DMS153 treated with DMSO at 0.1 percent for 48 hours (cell line): ENCODE results near the gene STX7.

ENCODE experiments used
- DNase-seq: peaks from one replicate; lab custom pipeline; 2025; ENCODE audit not compliant: unreplicated experiment; lab: John Stamatoyannopoulos, UW

Gene STX7

DNA sequence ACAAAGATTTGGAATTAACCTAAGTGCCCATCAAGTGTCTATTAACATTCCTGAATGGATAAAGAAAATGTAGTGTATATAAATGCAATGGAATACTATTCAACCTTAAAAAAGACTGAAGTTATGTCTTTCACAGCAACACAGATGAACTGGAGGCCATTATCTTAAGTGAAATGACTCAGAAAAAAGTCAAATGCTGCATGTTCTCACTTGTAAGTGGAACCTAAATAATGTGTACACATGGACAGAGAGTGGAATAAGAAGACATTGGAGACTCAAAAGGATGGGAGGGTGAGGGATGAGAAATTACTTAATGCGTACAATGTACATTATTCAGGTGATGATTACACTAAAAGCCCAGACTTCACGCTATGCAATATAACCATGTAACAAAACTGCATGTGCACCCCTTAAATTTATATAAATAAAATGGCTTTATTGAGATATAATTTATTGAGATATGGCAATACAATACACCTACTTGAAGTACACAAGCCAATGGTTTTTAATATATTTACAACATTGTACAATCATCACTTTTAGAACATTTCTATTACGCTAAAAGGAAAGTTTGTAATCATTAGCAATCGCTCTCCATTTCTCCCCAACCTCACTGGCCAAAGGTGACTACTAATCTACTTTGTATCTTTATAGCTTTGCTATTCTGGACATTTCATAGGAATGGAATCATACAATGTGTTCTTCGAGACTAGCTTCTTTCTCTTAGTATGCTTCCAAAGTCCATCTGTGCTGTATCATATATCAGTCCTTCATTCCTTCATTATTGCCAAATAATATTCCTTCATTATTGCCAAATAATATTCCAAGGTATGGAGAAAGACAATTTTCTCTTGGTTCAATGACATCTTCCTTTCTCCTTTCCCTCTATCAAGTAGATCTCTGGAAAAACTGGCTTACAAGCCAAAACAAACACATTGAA lies 5.8 kb downstream of the STX7 start:
- DNase-seq = no peak

DNA sequence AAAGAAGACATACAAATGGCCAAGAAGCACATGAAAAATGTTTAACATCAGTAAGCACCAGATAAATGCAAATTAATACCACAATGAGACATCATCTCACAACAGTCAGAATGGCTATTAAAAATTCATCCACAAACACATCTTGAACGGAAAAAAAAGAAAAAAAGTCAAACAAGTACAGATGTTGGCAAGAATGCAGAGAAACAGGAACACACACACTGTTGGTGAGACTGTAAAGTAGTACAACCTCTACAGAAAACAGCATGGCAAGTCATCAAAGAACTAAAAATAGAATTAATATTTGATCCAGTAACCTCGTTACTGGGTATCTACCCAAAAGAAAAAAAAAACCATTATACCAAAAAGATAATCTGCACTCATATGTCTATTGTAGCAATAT lies 6.5 kb downstream of the STX7 start:
- no peak for DNase-seq

DNA sequence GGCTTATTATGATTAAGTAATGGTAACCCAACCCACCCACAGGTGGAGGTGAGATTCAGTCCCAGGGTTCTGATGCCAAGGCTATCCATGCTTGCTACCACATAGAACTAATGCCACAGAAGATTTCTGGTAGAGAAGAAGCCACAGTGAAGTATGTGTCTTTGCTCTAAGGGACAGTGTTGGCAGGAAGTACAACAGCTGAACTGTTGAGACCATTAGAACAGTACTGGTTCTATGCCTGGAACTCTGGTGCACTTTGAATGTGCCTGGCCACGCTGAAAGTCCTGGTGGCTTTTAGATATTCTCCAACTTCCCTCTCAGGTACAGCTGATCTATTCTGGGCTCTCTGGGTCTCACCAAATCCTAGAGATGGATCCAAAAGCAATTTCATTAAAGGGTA lies 7.8 kb downstream of the STX7 start:
- DNase-seq = no peak

DNA sequence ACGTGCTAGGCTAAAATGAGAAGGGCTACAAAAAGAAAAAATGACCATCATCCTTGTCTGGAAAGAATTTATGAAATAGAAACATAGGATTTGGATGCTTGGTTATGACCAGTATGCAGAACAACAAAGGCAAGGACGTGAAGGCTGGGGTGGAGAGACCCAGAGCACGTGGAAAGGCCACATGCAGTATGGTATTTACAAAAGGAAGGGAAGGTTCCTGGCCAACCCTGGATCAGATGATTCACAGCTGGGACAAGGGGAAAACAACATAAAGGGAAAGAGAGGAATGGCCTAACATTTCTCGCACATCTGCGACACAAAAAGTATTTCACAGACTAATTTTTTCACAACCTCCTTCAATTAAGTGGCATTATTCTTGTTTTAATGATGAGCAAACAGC lies 8.2 kb downstream of the STX7 start:
- no peak for DNase-seq

DNA sequence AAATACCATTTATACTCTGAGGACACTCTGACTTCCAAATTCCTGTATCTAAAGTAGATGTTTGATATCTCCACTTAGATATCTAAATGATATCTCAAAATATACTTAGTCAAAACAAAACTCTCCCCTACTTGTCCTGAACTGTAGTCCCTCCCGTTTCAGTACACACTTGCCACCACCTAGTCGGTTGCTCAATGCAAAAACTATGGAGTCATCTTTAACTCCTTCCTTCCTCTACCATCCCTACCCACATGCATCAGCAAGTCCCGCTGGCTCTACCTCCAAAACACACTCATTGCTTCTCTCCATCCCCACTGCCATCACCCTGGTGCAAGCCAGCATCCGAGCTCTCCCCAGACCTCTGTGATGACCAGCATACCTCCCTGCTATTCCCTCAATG lies 13.2 kb downstream of the STX7 start:
- DNase-seq = no peak

DNA sequence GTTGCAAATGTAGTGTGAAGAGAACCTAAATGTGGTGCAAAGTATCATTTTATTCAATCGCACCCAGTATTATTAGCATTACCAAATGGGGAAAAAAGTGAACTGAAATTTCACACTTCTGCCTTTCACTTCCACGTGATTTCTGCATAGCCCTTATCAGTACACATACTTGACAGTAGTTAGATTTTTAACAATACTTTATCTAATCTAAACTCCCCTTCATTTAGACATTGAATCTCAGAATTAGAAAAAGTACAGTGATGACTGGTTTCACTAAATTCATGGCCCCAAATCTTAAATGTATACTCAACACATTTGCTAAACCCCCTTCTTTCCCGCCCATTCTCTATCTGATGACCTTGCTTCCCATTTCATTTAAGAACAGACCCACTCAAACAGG lies 14.3 kb downstream of the STX7 start:
- DNase-seq = no peak

DNA sequence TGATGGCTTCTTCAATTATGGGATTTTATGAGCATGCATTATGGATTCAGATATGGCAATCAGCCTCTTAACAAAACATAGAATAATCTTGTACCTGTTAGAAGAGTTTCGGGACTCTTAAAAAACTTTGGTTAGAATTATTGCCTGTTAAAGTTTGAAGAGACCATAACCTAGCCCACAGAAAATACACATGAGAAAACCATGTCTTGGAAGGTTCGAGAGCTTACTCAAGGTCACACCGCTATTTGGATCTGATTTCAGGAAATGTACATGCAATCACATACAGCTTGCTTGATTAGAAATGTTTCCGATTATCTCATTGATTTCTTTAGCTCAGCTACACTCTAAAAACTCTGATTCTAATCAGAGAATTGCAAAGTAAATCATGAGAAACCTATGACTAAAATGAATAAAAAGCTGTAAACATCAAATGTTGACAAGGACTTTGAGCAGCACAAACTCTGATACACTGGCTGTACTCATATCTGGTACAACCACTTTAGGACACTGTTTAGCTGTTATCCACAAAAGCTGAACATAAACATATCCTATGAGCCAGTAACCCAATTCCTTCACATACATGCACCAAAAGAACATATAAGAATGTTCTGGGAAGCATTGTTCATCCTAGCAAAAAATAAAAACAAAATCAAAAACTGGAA lies 16.3 kb downstream of the STX7 start:
- DNase-seq = no peak

DNA sequence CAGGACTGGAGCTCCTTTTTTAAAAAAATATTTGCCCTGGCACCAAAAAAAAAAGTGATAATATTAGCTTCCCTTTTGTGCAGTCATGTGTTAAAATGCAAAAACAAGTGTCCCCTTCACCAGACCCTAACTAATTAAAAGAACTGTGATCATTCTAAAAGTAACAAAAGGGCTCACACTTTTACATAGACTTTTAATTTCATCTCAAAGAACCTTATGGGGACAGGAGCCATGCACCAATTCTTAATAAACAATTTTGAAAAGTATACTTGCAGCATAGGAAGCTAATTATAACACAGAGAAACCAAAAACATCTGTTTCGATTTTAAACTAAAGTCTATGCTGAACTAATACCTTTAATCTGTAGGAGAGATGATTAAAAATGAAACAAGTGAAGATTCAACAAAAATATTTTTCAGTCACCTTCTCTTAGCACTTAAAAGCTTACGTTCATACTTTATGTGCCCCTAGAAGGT lies 17.3 kb downstream of the STX7 start:
- no peak for DNase-seq

DNA sequence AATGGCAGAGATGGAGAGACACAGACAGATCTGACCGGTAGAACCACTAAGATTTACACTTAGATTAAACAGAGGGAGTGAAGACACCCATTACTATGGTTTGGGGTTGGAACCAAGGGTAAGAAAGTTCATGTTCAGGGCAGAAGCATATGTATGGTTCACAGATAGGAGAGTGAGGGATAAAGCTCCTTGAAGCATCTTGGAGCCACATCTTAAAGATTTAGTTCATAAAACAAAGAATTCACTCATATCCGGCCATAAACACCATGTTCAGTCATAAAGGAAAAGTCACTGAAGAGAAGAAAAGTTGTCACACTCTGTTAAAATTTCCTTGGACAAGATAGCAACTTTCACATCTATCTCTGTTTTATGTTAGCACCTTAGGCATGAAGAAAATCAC lies 18.0 kb downstream of the STX7 start:
- no peak for DNase-seq

DNA sequence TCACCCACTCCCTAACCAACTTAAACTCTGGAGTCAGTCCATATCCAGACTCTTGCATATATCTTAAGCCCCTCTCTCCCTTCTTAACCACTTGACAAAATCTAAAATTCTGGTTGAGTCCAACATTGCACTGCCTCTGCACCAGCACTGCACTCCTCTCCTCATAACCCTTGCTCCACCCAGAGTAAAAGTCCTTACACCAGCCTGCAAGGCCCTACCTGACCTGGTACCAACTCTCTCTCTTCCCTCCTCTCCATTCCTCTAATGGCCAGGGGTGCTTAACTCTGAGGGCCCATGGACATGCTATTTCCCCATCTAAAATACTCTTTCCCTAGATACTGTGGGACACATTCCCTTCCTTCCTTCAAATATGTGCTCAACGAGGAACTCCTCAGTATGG lies 21.0 kb downstream of the STX7 start:
- no peak for DNase-seq

DNA sequence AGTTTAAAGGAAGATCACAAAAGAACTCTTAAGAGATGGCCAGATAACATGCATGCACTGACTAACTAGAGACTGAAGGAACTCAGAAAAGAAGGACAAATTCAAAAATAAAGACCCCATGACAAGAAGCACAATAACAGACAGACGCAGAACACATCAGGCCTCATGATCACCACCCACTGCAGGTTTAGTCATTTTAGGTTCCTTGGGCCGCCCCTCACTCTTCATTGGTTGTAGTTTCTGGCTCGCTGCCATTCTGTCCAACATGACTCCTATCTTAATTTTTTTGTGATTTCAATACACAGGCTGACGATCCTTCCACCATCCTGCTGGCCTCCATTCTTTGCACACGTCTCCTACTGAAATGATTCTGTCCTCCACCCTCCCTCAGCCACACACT lies 21.6 kb downstream of the STX7 start:
- DNase-seq = no peak

DNA sequence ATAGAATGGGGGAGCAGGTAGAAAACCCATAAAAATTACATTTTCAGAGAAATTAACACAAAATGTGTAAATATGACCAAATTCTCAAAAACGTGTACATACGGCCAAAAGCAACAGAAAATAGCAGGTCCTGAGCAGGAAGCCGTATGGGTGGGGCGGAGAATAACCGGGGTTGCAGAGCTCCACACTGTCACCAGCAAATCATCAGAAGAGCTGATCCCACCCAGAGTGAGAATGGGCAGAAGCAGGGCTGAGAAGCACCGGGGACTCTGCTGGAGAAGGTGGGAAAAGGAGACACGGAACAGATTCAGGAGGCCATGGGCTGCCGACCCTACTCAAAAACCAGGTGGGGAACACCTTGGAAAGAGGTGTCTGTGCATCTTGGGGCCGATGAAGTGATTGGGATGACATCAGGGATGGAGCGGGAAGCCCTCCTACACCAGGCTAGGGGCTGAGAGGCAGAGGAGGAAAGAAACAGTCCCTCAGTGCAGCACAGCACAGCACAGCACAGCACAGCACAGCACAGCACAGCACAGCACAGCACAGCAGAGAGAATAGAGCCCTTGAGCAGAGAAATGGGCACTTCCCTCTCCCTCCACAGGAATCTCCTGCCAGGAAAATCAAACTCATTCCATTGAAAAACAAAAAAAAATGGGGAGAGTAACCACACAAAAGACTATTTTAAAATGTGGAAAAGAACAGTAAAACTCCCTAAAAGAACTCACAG lies 22.3 kb downstream of the STX7 start:
- no peak for DNase-seq

DNA sequence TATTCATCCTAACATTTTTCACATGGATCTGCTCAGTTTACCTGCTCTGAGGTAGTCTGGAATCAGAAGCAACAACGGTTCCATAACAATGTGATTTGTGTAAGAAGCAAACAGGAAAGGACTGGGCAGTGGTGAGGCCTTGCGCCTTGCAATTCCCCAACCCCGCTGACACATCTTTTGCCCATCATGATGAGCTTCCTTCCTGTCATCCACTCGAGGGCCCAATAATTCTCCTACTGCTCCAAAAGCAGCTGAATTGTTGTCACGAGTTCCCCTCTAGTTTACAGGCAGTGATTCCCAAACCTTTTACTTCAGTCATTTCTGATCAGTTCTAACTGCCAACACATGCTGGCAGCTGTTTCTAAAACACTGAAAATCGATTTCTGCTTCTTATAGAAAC lies 22.9 kb downstream of the STX7 start:
- no peak for DNase-seq

DNA sequence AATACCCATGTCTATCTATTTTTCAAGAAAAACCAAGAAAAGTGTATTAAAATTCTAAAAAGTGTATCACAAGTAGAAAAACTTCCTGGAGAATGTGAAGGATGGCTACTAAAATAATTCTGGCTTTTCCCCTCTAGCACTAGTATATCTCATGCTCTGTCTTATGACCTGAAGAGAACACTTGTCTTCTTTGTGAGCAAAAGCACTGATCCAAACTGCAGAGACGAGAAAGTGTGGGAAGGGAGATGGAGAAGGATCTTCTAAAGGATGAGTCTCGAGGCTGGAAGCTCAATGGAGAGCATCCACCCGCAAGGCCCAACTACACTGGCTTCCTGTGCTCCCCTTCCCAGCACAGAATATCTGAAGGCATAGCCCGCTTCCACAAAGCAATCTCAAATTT lies 23.5 kb downstream of the STX7 start:
- no peak for DNase-seq

DNA sequence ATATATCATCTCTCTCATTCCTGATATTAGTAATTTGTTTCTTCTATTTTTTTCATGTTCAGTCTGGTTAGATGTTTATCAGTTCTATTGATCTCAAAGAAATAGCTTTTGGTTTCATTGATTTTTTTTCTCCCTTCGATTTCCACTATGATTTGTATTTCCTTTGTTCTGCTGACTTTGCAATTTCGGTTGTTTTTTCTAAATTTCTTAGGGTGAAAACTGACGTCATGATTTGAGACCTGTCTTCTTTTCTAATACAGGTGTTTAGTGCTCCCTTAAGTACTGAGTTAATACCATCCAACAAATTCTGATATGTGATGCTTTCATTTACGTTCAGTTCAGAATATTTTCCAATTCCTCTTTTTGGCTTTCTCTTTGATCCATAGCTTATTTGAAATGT lies 25.2 kb downstream of the STX7 start:
- DNase-seq = no peak

DNA sequence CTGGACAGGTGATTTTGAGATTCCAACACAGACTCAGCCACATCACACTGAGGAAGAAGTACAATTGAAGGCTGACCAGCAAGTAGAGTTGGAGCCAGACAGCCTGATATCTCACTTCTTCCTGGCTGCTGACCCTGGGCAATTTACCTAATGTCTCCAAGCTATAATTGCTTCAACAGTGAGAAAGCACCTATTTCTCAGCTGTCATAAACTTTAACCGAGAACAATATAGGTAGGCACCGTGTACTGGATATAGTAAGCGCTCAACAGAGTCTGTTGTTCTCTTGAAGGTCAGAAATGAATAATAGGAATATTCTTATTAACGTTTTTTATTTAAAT lies 28.3 kb downstream of the STX7 start:
- no peak for DNase-seq

DNA sequence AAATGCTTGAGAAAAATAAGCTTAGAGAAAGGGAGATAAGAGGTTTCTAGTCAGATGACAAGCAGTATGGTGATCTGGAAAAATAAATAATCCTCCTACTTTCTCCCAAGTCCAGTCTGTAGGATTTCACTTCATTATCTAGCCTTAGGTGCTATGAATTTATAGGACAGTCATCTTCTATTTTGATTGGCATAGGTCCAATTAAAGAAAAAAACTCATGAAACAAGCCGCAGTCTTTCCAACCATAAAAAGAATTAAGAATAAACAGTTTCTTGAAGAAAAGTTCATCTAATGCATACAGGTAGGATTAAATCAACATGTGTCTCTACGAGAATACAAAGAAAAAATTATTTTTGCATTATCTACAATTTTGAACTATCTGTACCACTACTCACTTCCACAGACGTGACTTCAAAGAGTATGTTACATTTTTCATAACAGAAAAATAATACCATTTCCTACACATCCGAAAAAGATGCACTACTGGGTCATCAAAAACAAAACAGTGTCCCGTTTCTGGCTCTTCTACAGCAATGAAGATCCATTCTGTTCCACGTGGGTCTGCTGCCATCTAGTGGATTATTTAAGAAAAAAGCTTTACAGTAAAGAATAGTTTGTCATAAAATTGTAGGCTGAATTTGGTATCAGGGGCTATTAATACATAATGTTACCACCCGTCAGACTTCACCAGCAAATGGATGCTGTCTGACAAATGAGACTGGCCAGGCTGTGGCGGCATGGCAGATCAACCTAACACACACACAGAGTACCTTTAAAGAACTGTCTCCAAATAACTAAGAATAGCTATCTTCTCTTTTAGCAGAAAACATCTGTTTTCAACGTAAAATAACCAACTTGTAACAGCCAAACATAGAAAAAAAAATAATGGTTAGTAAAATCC lies 28.9 kb downstream of the STX7 start:
- peak; percentile 46 for DNase-seq

DNA sequence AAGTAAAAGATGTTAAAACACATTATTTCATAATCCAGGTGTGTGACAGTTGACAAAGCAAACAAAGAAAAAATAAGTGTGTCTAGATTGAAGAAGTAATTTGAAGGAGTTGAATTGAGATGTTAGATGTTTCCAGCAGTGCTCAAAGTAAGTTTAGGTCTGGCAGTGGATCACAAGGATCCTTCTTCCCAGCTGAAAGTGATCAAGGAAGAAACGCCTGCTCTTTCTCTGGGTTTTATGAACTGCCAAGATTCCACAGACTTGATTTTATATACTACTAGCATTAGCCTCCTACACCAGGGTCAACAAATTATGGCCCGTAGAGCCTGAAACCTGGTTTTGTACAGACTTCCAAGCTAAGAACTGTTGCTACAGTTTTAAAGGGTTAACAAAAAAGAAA lies 30.3 kb downstream of the STX7 start:
- no peak for DNase-seq

DNA sequence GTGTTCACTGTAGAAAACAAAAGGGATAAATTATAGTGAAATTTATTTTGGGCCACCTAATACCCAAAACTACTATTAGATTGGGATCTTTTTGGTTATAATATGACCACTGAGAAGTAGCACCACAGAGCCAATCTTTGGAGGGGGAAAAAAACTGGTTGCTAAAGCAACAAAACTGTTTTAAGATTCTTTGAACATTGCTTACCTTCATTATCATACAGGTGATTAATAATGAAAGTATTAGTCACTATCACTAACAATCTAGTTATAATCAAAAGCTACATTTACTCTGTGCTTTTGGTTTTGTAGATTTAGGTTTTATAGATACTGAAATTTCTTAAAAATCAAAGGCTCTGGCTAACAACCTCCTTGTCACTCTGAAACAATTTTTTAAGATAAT lies 31.7 kb downstream of the STX7 start:
- DNase-seq = no peak

DNA sequence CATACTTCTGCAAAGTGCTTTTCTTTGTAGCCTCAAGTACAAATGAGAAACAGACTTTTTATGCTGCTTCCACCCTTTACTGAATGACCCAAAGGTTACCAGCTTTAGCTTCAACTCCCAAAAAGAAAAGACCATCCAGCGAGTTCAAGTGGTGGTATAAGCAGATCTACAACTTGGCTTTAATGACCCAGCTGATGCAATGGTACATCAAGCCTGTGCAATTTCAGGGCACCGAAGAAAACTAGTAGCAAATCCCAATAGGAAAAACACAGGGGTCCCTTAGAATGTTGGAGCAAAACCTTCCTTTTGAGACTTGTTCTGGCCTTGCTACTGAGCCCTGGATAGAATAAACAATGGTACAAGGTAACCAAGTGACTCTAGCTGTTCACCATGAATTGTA lies 33.8 kb downstream of the STX7 start:
- no peak for DNase-seq

DNA sequence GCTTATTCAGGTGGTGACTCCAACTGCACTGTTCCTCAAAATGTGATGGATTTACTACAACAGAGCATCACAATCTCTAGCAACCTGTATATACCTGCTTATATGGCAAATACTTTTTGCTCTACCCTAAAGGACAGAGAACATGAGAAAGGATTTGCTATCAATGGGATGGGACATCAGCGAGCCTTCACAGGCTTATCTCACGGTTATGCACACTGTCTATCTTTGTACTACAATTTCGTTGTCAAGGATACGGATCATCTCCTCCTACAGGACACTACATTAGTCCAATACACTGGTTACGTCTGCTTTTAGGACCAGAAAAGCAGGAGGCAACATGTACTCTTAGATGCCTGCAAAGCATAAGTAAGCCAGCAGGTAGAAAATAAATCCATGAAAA lies 34.2 kb downstream of the STX7 start:
- DNase-seq = no peak
